Measurements from ENCODE around the gene FTL. TPM values are rescaled to one million over a fixed set of nuclear protein-coding genes. Genes with fewer than 3 reads are reported as not detected.
A peak's percentile ranks its signal among the peaks of the same experiment; 100 is the strongest.

FTL gene
- total RNA-seq, 1 experiment from 2014 or later, result 1,245 TPM

GRCh38 chr19:48963371-48964204, 1.5 kb upstream of the FTL start:
- Histone ChIP-seq H3K56ac (ENCODE audit: insufficient read length, low read depth, low read length) (no peak overlapping the region), H3K27me3 (ENCODE audit: insufficient read depth, low read length) (no peaks in the 10 kb centered on the region), H4K91ac (ENCODE audit: insufficient read length, low read depth, low read length) (no peak overlapping the region), H2AFZ (ENCODE audit: low read length) (no peak overlapping the region), H3K9me3 (ENCODE audit: control insufficient read depth, low read depth, low read length) (no peaks in the 10 kb centered on the region), H4K8ac (replicated peaks; ENCODE audit: insufficient read length, low read depth, low read length) (no peak overlapping the region), H3K23ac (ENCODE audit: insufficient read length, low read depth, low read length) (no peak overlapping the region), H3T11ph (ENCODE audit: low read length) (no peak overlapping the region), H3K4ac (ENCODE audit: low read depth, low read length) (no peak overlapping the region; the same call in 1 of the 2 replicates), H2BK12ac (ENCODE audit: insufficient read length, low read depth, low read length) (no peak overlapping the region), H4K5ac (ENCODE audit: insufficient read length, low read depth, low read length) (no peak overlapping the region), H3K23me2 (ENCODE audit: insufficient read length, low read depth, low read length, poor library complexity, severe bottlenecking) (peaks cover 14% of the 10 kb centered on the region), H2BK5ac (ENCODE audit: insufficient read length, low read length) (no peak overlapping the region), H3K79me2 (ENCODE audit: insufficient read depth, low read length) (no peaks in the 10 kb centered on the region), H2BK20ac (ENCODE audit: low read depth, low read length, poor library complexity, severe bottlenecking) (no peak overlapping the region), H3K18ac (ENCODE audit: insufficient read length, low read depth, low read length) (peak overlapping the region; percentile 91), H3K4me2 (ENCODE audit: insufficient read depth, insufficient read length, low read length) (peak overlapping the region; percentile 46), H3K27ac (ENCODE audit: insufficient read length, low read depth, low read length) (peak overlapping the region; percentile 57), H3K4me1 (ENCODE audit: insufficient read depth, low read length) (no peaks in the 10 kb centered on the region; the same call in 1 of the 2 replicates), H3K9ac (ENCODE audit: extremely low read depth, insufficient read length, low read length) (peak overlapping the region; percentile 69), H2AK5ac (ENCODE audit: insufficient read length, low read length) (no peak overlapping the region), H3K79me1 (ENCODE audit: insufficient read depth, low read depth, low read length, poor library complexity, severe bottlenecking) (no peaks in the 10 kb centered on the region), H3K14ac (ENCODE audit: insufficient read depth, low read length) (peak overlapping the region; percentile 82; the same call in 1 of the 2 replicates), H4K20me1 (ENCODE audit: control insufficient read depth, insufficient read depth, insufficient read length) (peaks cover 3% of the 10 kb centered on the region), H2BK15ac (ENCODE audit: low read depth, low read length) (no peak overlapping the region; the same call in 1 of the 2 replicates), H2BK120ac (ENCODE audit: low read depth, low read length, poor library complexity, severe bottlenecking) (no peak overlapping the region)
- Mint-ChIP-seq H3K9me3 (peaks cover 0 to 5% of the 10 kb centered on the region in 2 experiments; a peak in 2 of 5 replicates), H3K27me3 (ENCODE audit: low read depth) (peaks cover 2% of the 10 kb centered on the region; the same call in 1 of the 2 replicates), H3K27ac (peak overlapping the region; percentile 97 to 98 (median 98)), H3K36me3 (ENCODE audit: insufficient read depth in 1 of 3, low read depth in 3 of 3) (peaks cover 24 to 58% (median 43%) of the 10 kb centered on the region in 3 experiments; a peak in 6 of 7 replicates), H3K4me3 (peak overlapping the region; percentile 96 to 98), H3K4me1 (peaks cover 30 to 45% of the 10 kb centered on the region in 2 experiments)
- DNase-seq, result peak; percentile 90
- no CpG with 5 or more reads among the region's 28 CpGs for WGBS (ENCODE audit: extremely low coverage, insufficient read length, low lambda C conversion rate)
- no peak for TF ChIP-seq CTCF (conservative IDR thresholded peaks at IDR 0.05)

Data from H9 (cell line).